Activated T-cell treated with anti-CD3 and anti-CD28 coated beads, Interleukin-2, amount 50 U/mL, for 4 hours (primary cell): ENCODE data around the gene IRX6. TPM values are rescaled to one million over a fixed set of nuclear protein-coding genes. Genes with fewer than 3 reads are reported as not detected.

Experiments
- ATAC-seq, 2 donors: fragments of 200-7000 bp; cut with Tn5 transposase; one replicate each; pipeline ENCODE4 v1.10.0; 2021
- DNase-seq: peaks from one replicate; pipeline ENCODE4 v3.0.0-alpha.2; 2020
- H3K27me3 Mint-ChIP-seq: one replicate; pipeline ENCODE4 v1.8.0; 2021; ENCODE audit warnings: low read depth, mixed read lengths
- H3K36me3 Mint-ChIP-seq: one replicate; pipeline ENCODE4 v1.8.0; 2022; ENCODE audit warnings: mixed read lengths; ENCODE audit not compliant: insufficient read depth
- H3K4me1 Mint-ChIP-seq: one replicate; pipeline ENCODE4 v1.8.0; 2021; ENCODE audit warnings: low read depth, mixed read lengths
- H3K4me3 Mint-ChIP-seq: one replicate; pipeline ENCODE4 v1.8.0; 2021; ENCODE audit warnings: mild to moderate bottlenecking, moderate library complexity, mixed read lengths
- H3K9me3 Mint-ChIP-seq: one replicate; pipeline ENCODE4 v1.8.0; 2021; ENCODE audit warnings: mixed read lengths
- total RNA-seq, 3 donors: library from RNA; stranded (reverse); gene quantifications; one replicate each; pipeline ENCODE4 v1.2.1, GENCODE V29; 2021

The IRX6 gene
- total RNA-seq: not detected

GRCh38 chr16:55323637-55324271 is at the start of gene IRX6:
Gene IRX6 (plus strand): TSS chr16:55324203. CDS start chr16:55325092, 889 bp downstream.
- H3K4me1 Mint-ChIP-seq: no peaks in the 10 kb centered on the region
- peaks cover 35% of the 10 kb centered on the region for H3K27me3 Mint-ChIP-seq
- no peak for ATAC-seq
- H3K4me3 Mint-ChIP-seq: no peak within 1 kb of the TSS
- DNase-seq: no peak
- H3K36me3 Mint-ChIP-seq: peaks cover 2% of the 10 kb centered on the region
- H3K9me3 Mint-ChIP-seq: no peaks in the 10 kb centered on the region

- H3K9me3 Mint-ChIP-seq: no peaks in the 10 kb centered on the region
- H3K27me3 Mint-ChIP-seq: peaks cover 2% of the 10 kb centered on the region
- H3K4me3 Mint-ChIP-seq: no peak overlapping the region
- ATAC-seq (no peak), DNase-seq (no peak)
- H3K4me1 Mint-ChIP-seq: no peaks in the 10 kb centered on the region
- H3K36me3 Mint-ChIP-seq: no peaks in the 10 kb centered on the region
These were observed 49.6 kb upstream of the IRX6 start for GRCh38 chr16:55274391-55274790.

GRCh38 chr16:55275167-55275566 is 48.8 kb upstream of the IRX6 start:
- DNase-seq (no peak), ATAC-seq (no peak)
- H3K9me3 Mint-ChIP-seq: no peaks in the 10 kb centered on the region
- H3K4me1 Mint-ChIP-seq: no peaks in the 10 kb centered on the region
- peaks cover 2% of the 10 kb centered on the region for H3K27me3 Mint-ChIP-seq
- H3K4me3 Mint-ChIP-seq: no peak overlapping the region
- H3K36me3 Mint-ChIP-seq: no peaks in the 10 kb centered on the region

- Mint-ChIP-seq H3K27me3 (peaks cover 2% of the 10 kb centered on the region), H3K36me3 (no peaks in the 10 kb centered on the region), H3K4me3 (no peak overlapping the region), H3K9me3 (no peaks in the 10 kb centered on the region), H3K4me1 (no peaks in the 10 kb centered on the region)
- ATAC-seq (no peak), DNase-seq (no peak)
These were observed 48.1 kb upstream of the IRX6 start for GRCh38 chr16:55275869-55276268.

- H3K36me3 Mint-ChIP-seq: no peaks in the 10 kb centered on the region
- ATAC-seq (no peak), DNase-seq (no peak)
- H3K27me3 Mint-ChIP-seq: no peaks in the 10 kb centered on the region
- no peaks in the 10 kb centered on the region for H3K4me1 Mint-ChIP-seq
- H3K9me3 Mint-ChIP-seq: no peaks in the 10 kb centered on the region
- H3K4me3 Mint-ChIP-seq: no peak overlapping the region
These were observed 46.5 kb upstream of the IRX6 start for GRCh38 chr16:55277536-55277935.

GRCh38 chr16:55279598-55279997 is 44.4 kb upstream of the IRX6 start:
- peaks cover 4% of the 10 kb centered on the region for H3K27me3 Mint-ChIP-seq
- no peak overlapping the region for H3K4me3 Mint-ChIP-seq
- DNase-seq (no peak), ATAC-seq (no peak)
- no peaks in the 10 kb centered on the region for H3K4me1 Mint-ChIP-seq
- H3K9me3 Mint-ChIP-seq: no peaks in the 10 kb centered on the region
- no peaks in the 10 kb centered on the region for H3K36me3 Mint-ChIP-seq

- ATAC-seq (no peak), DNase-seq (no peak)
- Mint-ChIP-seq H3K27me3 (peaks cover 4% of the 10 kb centered on the region), H3K4me1 (no peaks in the 10 kb centered on the region), H3K9me3 (no peaks in the 10 kb centered on the region), H3K36me3 (no peaks in the 10 kb centered on the region), H3K4me3 (no peak overlapping the region)
These were observed 43.4 kb upstream of the IRX6 start for GRCh38 chr16:55280587-55280986.

GRCh38 chr16:55282441-55282840 is 41.6 kb upstream of the IRX6 start:
- H3K9me3 Mint-ChIP-seq: peaks cover 4% of the 10 kb centered on the region
- no peaks in the 10 kb centered on the region for H3K4me1 Mint-ChIP-seq
- no peaks in the 10 kb centered on the region for H3K36me3 Mint-ChIP-seq
- no peak for ATAC-seq
- H3K4me3 Mint-ChIP-seq: no peak overlapping the region
- peaks cover 4% of the 10 kb centered on the region for H3K27me3 Mint-ChIP-seq
- no peak for DNase-seq

- DNase-seq: no peak
- Mint-ChIP-seq H3K9me3 (peaks cover 10% of the 10 kb centered on the region), H3K4me1 (no peaks in the 10 kb centered on the region), H3K4me3 (no peak overlapping the region), H3K36me3 (no peaks in the 10 kb centered on the region), H3K27me3 (peaks cover 4% of the 10 kb centered on the region)
- no peak for ATAC-seq
These were observed 39.9 kb upstream of the IRX6 start for GRCh38 chr16:55283812-55284717.

GRCh38 chr16:55284718-55285099 is 39.3 kb upstream of the IRX6 start:
- Mint-ChIP-seq H3K4me3 (no peak overlapping the region), H3K36me3 (no peaks in the 10 kb centered on the region), H3K4me1 (no peaks in the 10 kb centered on the region), H3K27me3 (peaks cover 4% of the 10 kb centered on the region), H3K9me3 (peaks cover 10% of the 10 kb centered on the region)
- no peak for DNase-seq
- ATAC-seq: no peak

GRCh38 chr16:55285586-55285985 is 38.4 kb upstream of the IRX6 start:
- no peaks in the 10 kb centered on the region for H3K36me3 Mint-ChIP-seq
- H3K4me1 Mint-ChIP-seq: no peaks in the 10 kb centered on the region
- peaks cover 10% of the 10 kb centered on the region for H3K9me3 Mint-ChIP-seq
- H3K27me3 Mint-ChIP-seq: peaks cover 4% of the 10 kb centered on the region
- DNase-seq (no peak), ATAC-seq (no peak)
- H3K4me3 Mint-ChIP-seq: no peak overlapping the region

- peaks cover 1% of the 10 kb centered on the region for H3K27me3 Mint-ChIP-seq
- ATAC-seq: no peak
- no peaks in the 10 kb centered on the region for H3K4me1 Mint-ChIP-seq
- no peak for DNase-seq
- no peak overlapping the region for H3K4me3 Mint-ChIP-seq
- H3K36me3 Mint-ChIP-seq: no peaks in the 10 kb centered on the region
- peaks cover 10% of the 10 kb centered on the region for H3K9me3 Mint-ChIP-seq
These were observed 34.6 kb upstream of the IRX6 start for GRCh38 chr16:55289353-55289752.

GRCh38 chr16:55291847-55292246 is 32.2 kb upstream of the IRX6 start:
- H3K9me3 Mint-ChIP-seq: peaks cover 10% of the 10 kb centered on the region
- H3K36me3 Mint-ChIP-seq: no peaks in the 10 kb centered on the region
- no peaks in the 10 kb centered on the region for H3K4me1 Mint-ChIP-seq
- ATAC-seq: no peak
- H3K27me3 Mint-ChIP-seq: no peaks in the 10 kb centered on the region
- no peak overlapping the region for H3K4me3 Mint-ChIP-seq
- DNase-seq: no peak

- peaks cover 6% of the 10 kb centered on the region for H3K9me3 Mint-ChIP-seq
These were observed 31.5 kb upstream of the IRX6 start for GRCh38 chr16:55292491-55292890.

GRCh38 chr16:55294129-55294528 is 29.9 kb upstream of the IRX6 start:
- H3K27me3 Mint-ChIP-seq: no peaks in the 10 kb centered on the region
- DNase-seq (no peak), ATAC-seq (no peak)
- peaks cover 4% of the 10 kb centered on the region for H3K9me3 Mint-ChIP-seq
- H3K4me3 Mint-ChIP-seq: no peak overlapping the region
- no peaks in the 10 kb centered on the region for H3K4me1 Mint-ChIP-seq
- no peaks in the 10 kb centered on the region for H3K36me3 Mint-ChIP-seq

More at GRCh38 chr16:55292491-55292890, 31.5 kb upstream of the IRX6 start:
- Mint-ChIP-seq H3K27me3 (no peaks in the 10 kb centered on the region), H3K4me3 (no peak overlapping the region), H3K36me3 (no peaks in the 10 kb centered on the region), H3K4me1 (no peaks in the 10 kb centered on the region)
- ATAC-seq (no peak), DNase-seq (no peak)
